Endometrium (tissue), 2 donors: ENCODE measurements around the gene SEPTIN2.
"Not testable (repeated sequence)": the region's sequence is repeated elsewhere in the genome, so short reads cannot be mapped to it uniquely, and the experiment has no call there.

Experiments
- FAIRE-seq: peaks from 2 replicates; lab custom pipeline; 2012; peaks lifted over from hg19 to GRCh38; lab: Jason Lieb, UNC
- donor health status: control.
- donor health status: control.

SEPTIN2 gene

GRCh38 chr2:241314226-241315092, 1.3 kb upstream of the SEPTIN2 start:
- FAIRE-seq: no peak

- no peak for FAIRE-seq
Observed at GRCh38 chr2:241315093-241315878, 439 bp upstream of the SEPTIN2 start, which contains the start of gene HDLBP. TSS of gene HDLBP (minus strand) at chr2:241315672. CDS start at chr2:241266869, 48,803 bp downstream.

DNA sequence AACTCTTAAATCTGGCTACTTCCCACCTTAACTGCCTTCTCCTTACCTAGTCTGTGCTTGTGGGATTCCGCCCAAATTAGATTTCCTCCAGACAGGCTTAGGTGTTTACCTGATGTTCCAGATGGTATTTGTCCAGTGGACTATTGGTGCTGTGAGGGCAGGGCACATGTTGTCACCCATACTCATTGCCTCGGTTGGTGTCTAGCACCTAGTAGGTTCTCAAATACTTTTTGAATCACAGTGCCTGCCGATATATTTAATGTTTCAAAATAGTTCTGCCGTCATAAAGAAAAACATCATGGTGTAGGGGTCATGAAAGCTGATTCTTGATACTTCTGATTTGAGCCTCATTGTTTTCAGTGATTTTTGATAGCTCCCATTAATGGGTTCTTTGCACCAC, 1.1 kb downstream of the SEPTIN2 start:
- FAIRE-seq: no peak

GRCh38 chr2:241317391-241317790, 1.7 kb downstream of the SEPTIN2 start:
- FAIRE-seq: no peak

DNA sequence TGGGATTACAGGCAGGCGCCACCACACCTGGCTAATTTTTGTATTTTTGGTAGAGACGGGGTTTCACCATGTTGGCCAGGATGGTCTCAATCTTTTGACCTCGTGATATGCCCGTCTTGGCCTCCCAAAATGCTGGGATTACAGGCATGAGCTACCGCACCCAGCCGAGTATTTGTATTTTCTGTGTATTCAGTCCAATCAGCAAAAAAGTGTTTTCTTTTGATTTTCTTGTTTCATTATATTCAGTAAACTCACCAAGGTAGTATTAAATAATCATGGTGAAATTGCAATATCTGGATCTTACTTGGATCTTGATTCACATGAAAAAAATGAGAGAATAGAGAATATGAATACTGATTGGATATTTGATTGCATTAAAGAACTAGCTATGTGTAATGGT, 3.1 kb downstream of the SEPTIN2 start:
- not testable (repeated sequence) for FAIRE-seq

DNA sequence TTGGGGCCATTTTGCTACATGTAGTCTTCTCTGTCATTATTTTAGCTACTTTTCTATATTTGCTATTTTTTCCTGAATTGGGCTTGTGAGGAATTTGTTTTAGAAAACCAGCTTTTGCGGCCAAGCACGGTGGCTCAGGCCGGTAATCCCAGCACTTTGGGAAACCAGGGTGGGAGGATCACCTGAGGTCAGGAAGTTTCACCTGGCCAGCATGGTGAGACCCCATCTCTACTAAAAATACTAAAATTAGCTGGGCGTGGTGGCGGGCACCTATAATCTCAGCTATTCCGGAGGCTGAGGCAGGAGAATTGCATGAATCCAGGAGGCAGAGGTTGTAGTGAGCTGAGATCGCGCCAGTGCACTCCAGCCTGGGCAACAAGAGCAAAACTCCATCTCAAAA, 4.7 kb downstream of the SEPTIN2 start:
- FAIRE-seq: no peak

- no peak for FAIRE-seq
Observed at GRCh38 chr2:241321033-241321432, 5.3 kb downstream of the SEPTIN2 start.

GRCh38 chr2:241321886-241322285, 6.2 kb downstream of the SEPTIN2 start:
- no peak for FAIRE-seq

DNA sequence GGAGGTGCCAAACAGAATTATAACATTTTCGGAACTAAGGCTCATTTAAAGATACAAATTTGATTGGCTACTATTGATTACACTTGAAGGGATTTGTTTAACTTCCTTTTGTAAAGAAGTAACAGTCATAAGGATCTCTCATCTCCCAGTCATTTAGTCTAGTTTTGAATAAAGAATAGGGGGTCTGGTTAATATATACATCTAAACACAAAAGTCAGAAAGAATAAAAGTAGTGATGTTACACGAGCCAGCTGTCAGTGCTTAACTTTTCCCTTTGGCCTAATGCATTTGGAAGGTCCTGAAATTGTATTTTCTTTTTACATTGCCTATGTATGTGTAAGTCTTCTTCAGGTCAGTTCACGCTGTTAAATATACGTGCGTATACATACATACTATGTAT, 8.1 kb downstream of the SEPTIN2 start:
- no peak for FAIRE-seq

DNA sequence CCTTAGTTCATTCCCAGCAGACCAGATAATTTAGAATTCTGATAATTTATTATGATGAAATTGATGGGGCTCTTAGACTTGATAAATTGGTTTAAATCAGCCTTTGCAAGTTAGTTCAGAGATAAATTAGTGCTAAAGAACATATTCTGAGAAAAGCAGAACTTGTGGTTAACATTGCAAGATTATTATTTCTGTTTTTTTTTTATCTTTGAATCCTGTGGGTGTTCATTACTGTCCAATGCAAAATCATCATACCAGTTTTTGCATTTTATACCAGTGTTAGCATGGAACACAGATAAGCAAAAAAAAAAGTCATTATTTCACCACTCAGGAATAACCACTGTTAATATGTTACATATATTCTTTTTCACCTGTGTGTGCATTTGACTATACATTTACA, 9.1 kb downstream of the SEPTIN2 start:
- FAIRE-seq: no peak

DNA sequence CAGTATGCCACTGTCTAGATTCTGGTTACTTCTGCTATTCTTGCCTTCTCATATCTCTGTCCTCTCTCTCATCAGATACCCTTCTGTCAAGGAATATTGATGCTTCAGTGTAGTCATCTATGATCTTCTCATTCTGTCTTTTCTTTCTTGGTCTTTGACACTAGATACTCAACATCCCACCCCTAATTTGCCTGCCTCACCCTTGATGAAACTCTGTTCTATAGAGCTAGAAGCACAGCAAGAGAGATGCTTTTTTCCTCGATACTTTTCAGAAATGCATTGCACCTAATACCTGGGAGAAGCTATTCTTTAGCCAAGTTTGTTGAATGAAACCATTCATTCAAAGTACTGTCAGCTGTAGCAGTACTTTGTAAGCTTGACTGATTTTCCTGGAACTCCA, 9.5 kb downstream of the SEPTIN2 start:
- FAIRE-seq: no peak

- FAIRE-seq: no peak
Observed at GRCh38 chr2:241329669-241330615, 14.2 kb downstream of the SEPTIN2 start.

- FAIRE-seq: no peak
Observed at GRCh38 chr2:241330616-241330981, 14.9 kb downstream of the SEPTIN2 start.

- FAIRE-seq: no peak
Observed at GRCh38 chr2:241334813-241335212, 19.1 kb downstream of the SEPTIN2 start.

GRCh38 chr2:241339839-241340630, 24.3 kb downstream of the SEPTIN2 start:
- no peak for FAIRE-seq

DNA sequence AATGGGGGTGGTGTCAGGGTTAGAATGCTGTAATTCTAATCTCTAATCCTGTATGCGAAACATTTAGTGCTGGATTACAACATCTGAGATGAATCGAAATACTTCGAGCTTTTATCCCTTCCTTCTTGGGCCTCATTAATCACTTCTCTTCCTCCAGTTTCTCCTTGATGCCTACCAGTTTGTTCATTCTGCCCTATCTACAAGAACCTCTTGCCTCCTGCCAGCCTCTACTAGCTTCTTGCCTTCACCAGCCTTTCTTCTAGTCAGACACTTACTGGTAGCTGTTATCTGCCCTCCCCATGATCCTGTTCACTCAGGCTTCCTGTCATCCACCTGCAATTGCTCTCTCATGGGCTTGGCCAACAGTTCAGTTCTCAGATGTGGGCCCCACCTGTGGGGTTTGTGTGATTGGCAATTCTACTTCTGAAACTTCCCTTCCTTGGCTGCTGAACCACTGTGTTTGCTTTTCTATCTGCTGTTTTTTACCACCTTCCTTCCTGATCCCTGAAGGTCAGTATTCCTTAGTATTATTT, 25.0 kb downstream of the SEPTIN2 start:
- no peak for FAIRE-seq

DNA sequence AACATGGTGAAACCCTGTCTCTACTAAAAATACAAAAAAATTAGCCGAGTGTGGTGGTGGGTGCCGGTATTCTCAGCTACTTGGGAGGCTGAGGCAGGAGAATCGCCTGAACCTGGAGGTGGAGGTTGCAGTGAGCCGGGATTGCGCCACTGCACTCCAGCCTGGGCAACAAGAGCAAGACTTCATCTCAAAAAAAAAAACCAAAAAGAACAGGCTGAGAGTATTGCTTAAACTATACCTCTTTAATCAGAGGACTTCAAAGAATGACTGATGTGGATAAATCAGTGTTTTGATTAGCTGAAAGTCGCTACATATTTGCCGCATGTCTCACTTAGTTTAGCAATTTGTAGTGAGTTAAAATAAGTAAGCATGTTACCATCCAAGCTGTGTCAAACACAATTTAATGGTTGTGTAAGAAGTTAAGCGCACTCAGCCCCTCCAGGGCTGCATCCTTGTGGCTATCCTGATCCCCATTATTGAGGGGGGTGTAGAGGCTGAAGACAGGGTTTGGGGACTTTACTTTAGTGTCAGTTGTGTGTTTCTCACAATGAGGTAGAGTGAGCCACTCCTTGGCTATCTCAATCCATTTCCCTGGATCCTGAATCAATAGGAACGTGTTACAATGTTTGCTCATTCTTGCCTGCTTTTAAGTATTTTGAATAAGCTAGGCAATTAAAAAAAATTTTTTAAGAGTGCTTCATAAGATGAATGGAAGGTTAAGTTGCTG, 29.4 kb downstream of the SEPTIN2 start:
- FAIRE-seq: no peak

DNA sequence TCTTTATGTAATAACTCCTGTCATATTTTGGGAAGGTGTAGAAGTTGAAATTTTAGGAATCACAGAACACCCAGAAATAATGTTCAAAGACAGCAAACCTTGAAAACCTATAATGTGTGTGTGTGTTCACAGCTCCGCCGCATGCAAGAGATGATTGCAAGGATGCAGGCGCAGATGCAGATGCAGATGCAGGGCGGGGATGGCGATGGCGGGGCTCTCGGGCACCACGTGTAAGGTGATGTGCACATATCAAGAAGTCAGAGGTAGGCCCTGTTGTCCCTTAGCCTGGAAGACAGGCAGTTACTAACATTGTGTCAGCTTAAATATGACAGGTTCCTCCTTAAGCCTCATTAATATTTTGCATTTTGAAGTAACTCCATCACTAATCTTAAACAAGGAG, 34.2 kb downstream of the SEPTIN2 start:
- FAIRE-seq: no peak

- FAIRE-seq: no peak
Observed at GRCh38 chr2:241350530-241350877, 34.8 kb downstream of the SEPTIN2 start.

GRCh38 chr2:241350878-241351639, 35.3 kb downstream of the SEPTIN2 start:
- no peak for FAIRE-seq
